Dermis microvascular lymphatic vessel endothelial cell (primary cell): ENCODE measurements around the gene MAPK8IP3. TPM values are rescaled to one million over a fixed set of nuclear protein-coding genes. Genes with fewer than 3 reads are reported as not detected.

Experiments
- DNase-seq, 2 donors: peaks; one replicate each; pipeline versions ENCODE4 v3.0.0 to v3.0.0-alpha.2; 2010; ENCODE audit warnings: low read depth in 2 of 2
- total RNA-seq: library from RNA; depleted of rRNA; stranded (reverse); fragments of >200 nt; gene quantifications from 2 replicates; pipeline ENCODE4 v1.2.1, GENCODE V29; 2014

The MAPK8IP3 gene
- total RNA-seq, 1 donor from 2014 or later = 13.9 TPM

GRCh38 chr16:1740234-1740633 lies 34.2 kb downstream of the MAPK8IP3 start:
- no peak for DNase-seq

DNA sequence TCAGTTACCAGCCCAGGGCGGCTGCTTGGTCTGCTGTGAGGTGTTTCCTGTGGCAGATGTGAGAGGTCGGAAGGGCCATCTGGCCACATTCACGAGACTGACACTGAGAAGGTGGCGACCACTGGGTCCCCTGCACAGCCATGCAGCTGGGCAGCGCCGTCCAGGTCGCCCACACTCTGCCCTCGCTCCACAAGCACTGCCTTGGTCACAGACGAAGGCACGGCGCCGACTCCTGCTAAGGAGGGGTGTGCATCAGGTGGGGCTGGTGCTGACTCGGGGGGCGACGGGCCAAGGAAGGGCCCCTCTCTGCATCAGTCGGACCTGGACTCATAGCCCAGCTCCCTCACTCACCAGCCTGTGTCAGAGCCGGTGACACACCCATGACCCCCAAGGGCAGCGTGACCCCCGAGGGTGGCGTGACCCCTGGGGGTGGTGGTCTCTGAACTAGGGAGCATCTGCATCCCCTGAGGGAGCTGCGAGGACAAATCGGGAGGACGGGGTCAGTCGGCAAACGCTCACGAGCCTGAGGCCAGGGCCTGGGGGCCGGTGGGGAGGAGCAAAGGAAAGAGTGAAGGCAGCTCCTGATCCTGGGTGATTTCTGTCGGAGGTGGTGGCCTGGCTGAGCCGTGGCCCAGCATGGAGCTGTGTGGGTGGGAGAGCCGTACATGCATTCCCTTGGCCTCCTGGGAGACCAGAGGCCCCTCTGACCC lies 34.9 kb downstream of the MAPK8IP3 start:
- DNase-seq = no peak

DNA sequence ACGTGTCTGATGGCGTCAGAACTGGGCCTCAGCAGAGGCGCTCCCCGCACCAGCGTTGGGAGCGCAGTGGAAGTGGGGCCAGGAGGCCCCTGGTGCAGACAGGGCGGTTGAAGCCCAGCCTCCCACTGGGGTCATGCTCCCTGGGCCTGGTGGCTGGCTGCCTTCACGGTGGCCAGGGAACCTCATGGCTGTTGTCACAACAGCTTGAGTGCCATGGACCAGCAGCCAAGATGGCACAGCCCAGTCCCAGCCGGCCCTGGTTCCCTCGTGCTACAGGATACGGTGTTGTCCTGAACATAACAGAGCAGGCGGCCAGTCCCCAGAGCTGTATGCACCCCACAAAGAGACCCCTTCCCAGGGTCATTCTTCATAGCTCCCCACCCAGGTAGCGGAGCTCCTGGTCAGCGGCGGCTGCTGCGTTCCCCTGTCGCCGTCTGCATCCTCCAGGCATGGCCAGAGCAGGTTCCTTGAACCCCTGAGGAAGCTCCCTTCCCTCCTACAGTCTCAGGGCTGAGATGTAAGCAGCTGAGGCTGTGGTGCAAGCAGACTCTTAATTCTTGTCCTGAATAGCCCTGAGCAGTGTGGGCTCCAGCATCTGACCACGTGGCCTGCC lies 35.7 kb downstream of the MAPK8IP3 start:
- DNase-seq = no peak

DNA sequence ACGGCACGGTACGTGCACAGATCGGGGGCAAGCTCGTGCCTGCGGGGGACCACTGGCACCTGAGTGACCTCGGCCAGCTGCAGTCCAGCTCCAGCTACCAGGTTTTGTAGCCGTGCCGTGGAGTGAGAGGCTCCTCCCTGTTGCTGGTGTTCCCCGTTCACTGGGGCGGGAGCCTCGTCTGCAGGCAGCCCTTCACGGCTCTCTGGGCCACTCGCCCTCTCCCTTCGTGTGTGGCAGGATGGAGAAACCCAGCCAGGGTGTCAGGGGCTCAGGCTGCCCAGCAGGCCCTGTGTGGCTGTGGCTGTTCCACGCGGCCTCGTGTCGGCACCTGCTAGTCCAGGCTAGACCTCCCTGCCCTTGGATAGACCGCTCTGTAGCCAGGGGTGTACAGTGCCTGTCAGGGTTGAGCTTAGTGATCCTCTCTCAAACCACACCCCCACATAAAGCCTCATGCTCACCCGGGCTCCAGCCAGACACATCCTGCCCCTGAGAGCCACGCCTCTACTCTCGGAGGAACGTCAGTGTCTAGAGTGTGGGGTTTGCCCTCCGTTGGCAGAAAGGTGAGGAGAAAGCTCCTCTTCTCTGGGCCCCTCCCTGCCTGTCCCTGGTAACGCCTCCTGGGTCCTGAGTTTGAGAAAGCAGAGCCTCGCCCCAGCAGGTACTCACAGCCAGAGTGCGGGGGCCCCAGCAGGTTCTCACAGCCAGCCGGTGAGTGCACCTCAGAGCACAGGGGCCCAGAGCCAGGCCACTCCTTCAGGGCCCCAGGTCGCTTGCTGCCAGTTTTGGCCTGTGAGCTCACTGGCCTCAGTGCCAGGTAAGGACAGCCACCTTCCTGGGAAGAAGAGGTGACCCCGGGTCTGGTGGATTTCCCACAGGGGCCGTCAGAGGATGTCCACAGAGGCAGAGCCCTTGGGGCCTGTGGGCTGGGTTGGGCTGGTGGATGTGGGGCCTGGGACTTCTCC lies 37.7 kb downstream of the MAPK8IP3 start:
- no peak for DNase-seq

GRCh38 chr16:1744338-1744840 lies 38.4 kb downstream of the MAPK8IP3 start:
- no peak for DNase-seq

- no peak for DNase-seq
Measured at GRCh38 chr16:1745181-1745899, 39.3 kb downstream of the MAPK8IP3 start.

DNA sequence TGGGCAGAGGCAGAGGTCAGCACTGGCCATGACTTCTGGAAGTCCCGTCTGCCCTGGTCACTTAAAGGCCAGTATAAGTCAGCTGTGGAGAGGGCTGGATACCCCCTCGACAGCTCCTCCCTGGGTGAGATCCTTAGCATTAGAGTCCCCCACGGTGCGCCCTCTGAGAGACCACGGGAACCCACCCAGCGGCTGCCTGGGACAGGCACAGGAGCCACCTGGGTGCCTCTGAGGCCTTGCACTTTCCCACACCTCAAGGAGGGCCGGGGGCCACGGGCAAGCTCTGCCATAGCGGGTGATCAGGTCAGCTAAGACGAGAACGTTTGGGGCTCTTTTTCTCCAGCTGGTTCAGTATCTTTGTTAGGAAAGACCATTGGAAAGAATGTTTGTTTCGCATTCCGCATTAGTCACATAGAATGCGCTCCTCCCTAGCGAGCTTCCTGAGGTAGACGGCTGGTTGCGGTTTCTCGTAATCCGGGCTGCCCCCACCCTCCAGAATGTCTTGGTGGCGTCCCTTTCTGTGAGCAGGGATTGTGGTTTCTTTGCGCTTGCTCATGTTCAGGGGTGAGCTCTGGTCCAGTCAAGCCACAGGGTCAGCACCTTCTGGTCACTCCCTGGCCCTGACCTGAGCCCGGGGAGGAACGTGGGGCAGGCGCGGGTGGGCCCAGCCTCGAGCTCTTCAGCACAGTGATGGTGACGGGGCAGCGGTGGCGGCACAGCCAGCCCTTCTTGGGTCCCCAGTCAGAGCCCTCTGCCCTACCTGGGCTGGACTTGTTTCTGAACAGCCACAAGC lies 40.1 kb downstream of the MAPK8IP3 start:
- DNase-seq = no peak

- no peak for DNase-seq
Measured at GRCh38 chr16:1746693-1747195, 40.7 kb downstream of the MAPK8IP3 start.

GRCh38 chr16:1747934-1748333 lies 41.9 kb downstream of the MAPK8IP3 start:
- DNase-seq = no peak

DNA sequence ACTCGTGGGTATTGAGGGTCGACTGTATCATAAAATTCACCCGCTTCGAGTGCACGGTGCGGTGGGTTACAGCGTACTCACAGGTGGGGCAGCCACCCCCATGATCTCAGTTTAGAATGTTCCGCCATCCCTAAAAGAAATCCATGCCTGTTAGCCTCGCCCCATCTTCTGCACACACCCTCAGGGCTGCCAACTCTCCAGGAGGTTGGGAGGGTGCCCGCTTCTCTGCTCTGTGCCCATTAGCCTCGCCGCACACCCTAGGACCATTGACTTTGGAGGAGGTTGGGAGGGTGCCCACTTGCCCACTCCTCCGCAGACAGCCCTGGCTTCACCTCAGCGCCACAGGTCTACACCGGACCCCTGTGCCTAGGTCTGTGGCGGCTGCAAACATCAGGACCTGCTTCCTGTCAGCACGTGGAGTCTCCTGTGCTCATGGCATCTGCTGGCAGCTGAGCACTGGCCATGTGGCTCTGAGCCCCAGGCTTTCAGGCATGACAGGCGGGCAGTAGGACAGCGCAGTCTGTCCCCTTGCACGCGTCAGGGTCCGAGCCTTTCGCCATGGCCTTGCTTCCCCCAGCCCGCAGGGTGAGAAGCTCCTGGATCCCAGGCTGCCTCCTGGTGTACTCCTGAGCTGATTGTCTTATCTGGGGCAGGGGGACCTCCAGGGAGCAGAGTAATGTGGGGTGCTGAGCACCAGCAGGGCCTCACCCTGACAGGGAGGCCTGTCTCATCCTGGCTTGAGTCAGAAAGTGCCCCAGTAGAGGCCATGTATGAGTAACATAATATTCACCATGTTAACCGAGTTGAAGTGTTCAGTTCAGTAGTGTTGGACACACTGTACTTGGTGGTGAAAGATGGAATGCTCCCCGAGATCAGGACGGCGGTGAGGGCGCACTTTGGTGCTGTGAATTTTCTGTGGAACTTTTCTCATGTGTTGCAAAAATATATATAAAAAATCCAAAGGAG lies 43.4 kb downstream of the MAPK8IP3 start:
- no peak for DNase-seq

- no peak for DNase-seq
Measured at GRCh38 chr16:1751946-1752345, 46.0 kb downstream of the MAPK8IP3 start.

DNA sequence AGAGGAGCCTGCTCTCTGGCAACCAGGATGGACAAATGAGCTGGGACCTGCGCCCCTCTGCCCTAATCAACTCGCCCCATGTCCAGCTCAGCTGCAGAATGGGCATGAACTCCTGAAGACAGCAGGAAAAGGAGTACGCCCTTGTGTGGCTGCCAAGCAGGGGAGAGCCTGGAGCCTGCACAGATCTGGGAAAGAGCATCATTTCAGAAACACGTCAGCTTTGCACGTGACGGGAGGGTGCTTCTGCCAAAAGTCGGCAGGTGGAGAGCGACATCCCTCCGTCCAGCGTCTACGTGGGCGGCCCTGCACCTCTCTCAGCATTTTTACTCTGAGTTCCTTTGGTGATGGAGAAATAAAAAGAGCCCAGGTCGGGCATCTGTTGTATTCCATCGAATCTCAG lies 46.9 kb downstream of the MAPK8IP3 start:
- DNase-seq = no peak

GRCh38 chr16:1754204-1754603 lies 48.2 kb downstream of the MAPK8IP3 start:
- no peak for DNase-seq

DNA sequence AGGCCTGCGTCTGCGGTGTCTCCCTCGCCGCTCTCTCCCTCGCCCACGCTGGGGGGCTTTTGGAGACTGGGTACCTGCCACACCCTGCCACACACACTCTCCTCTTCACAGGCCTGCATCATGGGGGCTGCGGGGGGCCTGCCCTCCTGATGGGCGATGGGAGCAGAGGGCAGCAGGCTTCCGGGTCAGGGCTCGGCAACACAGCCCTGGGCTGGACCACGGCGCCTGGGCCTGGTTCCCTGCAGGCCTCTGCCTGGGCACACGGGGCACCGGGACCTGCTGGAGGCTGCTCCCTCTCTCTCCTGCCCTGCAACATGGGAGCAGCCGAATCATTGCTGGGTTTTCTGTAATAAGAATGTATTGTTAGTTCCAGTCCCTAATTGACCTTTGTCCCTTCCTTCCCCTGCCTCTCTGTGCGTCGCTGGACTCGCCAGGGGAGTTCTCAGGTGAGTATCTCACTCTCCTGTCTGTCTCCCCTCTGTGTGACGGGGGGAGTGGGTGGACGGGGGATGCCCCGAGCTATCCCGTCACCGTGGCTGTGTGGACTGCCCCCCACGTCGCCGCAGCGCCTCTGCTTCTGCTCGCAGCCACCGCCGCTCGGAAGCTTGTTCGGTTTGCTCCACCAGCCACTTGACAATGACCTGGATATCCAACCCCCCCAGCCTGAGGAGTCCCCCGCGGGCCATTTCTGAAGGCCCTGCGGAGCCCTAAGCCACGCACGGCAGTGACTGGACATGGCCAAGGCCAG lies 51.9 kb downstream of the MAPK8IP3 start:
- no peak for DNase-seq

DNA sequence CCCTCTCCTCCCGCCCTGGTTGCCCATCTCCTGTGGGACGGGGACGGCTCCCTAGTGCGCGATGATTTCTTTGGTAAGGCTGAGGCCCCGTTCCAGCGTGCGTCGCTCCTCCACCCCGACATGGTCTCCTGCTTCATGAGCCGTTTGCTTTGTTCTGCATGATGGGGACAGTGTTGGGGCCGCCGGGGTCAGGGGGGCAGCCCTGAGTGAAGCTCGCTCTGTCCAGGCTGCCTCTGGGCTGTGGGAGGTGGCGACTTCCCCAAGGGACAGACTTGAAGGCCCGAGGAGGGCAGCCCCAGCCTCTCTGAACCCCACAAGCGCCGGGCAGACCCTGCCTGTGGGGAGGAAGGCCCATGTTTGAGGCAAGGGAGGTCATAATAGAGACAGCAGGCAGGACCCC lies 52.9 kb downstream of the MAPK8IP3 start:
- no peak for DNase-seq

- DNase-seq = no peak
Measured at GRCh38 chr16:1759511-1759910, 53.5 kb downstream of the MAPK8IP3 start.

- DNase-seq = no peak
Measured at GRCh38 chr16:1760911-1761310, 54.9 kb downstream of the MAPK8IP3 start.

- no peak for DNase-seq
Measured at GRCh38 chr16:1761751-1762150, 55.8 kb downstream of the MAPK8IP3 start.
